Activated T-helper 17 cell treated with anti-CD3 and anti-CD28 coated beads, Interleukin-2, amount 50 U/mL, for 72 hours (primary cell): ENCODE measurements around the gene TCF12. TPM values are rescaled to one million over a fixed set of nuclear protein-coding genes. Genes with fewer than 3 reads are reported as not detected.
A peak's percentile ranks its signal among the peaks of the same experiment; 100 is the strongest.

Experiments
- ATAC-seq: fragments of 150-1000 bp; cut with Tn5 transposase; replicated peaks from 2 replicates; pipeline ENCODE4 v1.10.0; 2021; ENCODE audit warnings: mild to moderate bottlenecking, moderate library complexity
- H3K27ac Mint-ChIP-seq: one replicate; pipeline ENCODE4 v1.8.0; 2022; ENCODE audit warnings: mixed read lengths
- H3K27me3 Mint-ChIP-seq: one replicate; pipeline ENCODE4 v1.8.0; 2022; ENCODE audit warnings: mixed read lengths
- H3K36me3 Mint-ChIP-seq: one replicate; pipeline ENCODE4 v1.8.0; 2022; ENCODE audit warnings: low read depth, mild to moderate bottlenecking, mixed read lengths
- H3K4me1 Mint-ChIP-seq: one replicate; pipeline ENCODE4 v1.8.0; 2022; ENCODE audit warnings: mixed read lengths
- H3K4me3 Mint-ChIP-seq: one replicate; pipeline ENCODE4 v1.8.0; 2022; ENCODE audit warnings: mild to moderate bottlenecking, mixed read lengths
- H3K9me3 Mint-ChIP-seq: one replicate; pipeline ENCODE4 v1.8.0; 2022; ENCODE audit warnings: mixed read lengths
- total RNA-seq, 2 donors: library from RNA; stranded (reverse); gene quantifications; one replicate each; pipeline ENCODE4 v1.2.3, GENCODE V29; 2022

Gene TCF12
- total RNA-seq, 2 donors from 2014 or later, result 48.3 to 74.2 TPM

DNA sequence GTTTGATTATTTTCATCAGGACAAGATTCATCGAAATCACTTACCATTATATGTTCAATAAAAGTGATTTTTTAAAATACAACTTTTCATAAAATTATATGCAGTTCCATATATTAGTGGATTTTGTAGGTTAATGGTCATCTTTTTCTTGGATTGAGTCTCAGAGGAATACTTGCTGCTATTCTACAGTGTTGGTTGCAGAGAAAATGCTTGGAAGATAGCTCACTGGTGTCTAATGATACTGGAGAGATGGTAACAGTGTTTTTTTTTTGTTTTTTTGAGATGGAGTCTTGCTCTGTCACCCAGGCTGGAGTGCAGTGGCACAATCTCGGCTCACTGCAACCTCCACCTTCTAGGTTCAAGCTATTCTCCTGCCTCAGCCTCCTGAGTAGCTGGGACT lies 143.3 kb downstream of the TCF12 start:
- Mint-ChIP-seq H3K36me3 (peaks cover 20% of the 10 kb centered on the region), H3K27me3 (no peaks in the 10 kb centered on the region), H3K4me1 (peaks cover 14% of the 10 kb centered on the region), H3K27ac (no peak overlapping the region), H3K9me3 (no peaks in the 10 kb centered on the region), H3K4me3 (no peak overlapping the region)
- no peak for ATAC-seq

- Mint-ChIP-seq H3K4me1 (peaks cover 10% of the 10 kb centered on the region), H3K36me3 (peaks cover 20% of the 10 kb centered on the region), H3K27ac (no peak overlapping the region), H3K9me3 (no peaks in the 10 kb centered on the region), H3K27me3 (no peaks in the 10 kb centered on the region), H3K4me3 (no peak overlapping the region)
- ATAC-seq, result no peak
These were observed 145.6 kb downstream of the TCF12 start for GRCh38 chr15:57064033-57064432.

DNA sequence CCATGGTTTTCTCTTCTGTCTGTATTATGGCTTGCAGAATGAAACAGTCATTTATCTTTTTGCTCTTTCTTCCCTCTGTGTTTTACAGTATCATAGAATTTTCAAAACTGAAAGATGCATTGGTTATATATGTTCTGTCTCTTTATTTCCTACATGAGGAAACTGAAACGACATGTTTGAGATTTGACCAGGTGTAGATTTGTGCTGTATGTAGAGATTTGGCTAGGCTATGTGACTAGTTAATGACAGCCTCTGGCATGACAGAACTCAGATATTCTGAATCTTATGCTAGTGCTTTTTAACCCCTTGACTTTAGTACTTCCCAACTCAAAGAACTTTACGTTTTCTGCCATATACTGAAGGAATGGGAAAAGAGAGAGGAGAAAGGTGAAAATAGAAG lies 151.0 kb downstream of the TCF12 start:
- H3K36me3 Mint-ChIP-seq, result peaks cover 5% of the 10 kb centered on the region
- no peak overlapping the region for H3K4me3 Mint-ChIP-seq
- no peak for ATAC-seq
- H3K27ac Mint-ChIP-seq, result no peak overlapping the region
- no peaks in the 10 kb centered on the region for H3K9me3 Mint-ChIP-seq
- H3K4me1 Mint-ChIP-seq, result peaks cover 12% of the 10 kb centered on the region
- no peaks in the 10 kb centered on the region for H3K27me3 Mint-ChIP-seq

DNA sequence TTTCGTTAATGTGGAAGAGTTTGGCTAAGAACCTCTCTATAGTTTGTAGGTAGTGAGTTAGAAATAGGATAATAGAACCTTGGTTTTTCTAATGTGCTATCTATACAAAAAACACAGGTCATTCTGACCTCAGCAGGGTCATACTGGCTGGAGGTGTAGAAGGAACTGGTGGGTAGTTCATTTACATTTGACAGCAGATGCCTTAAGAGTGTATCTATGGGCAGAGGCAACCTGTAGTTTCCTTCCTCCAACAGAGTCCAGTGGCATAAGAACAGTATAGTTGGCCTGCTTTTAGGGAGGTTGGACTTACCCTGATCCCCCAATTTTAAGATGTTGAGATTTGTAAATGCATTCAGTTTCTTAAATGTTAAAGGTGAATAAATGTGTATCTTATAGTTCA lies 152.2 kb downstream of the TCF12 start:
- H3K9me3 Mint-ChIP-seq, result no peaks in the 10 kb centered on the region
- no peaks in the 10 kb centered on the region for H3K36me3 Mint-ChIP-seq
- H3K4me3 Mint-ChIP-seq, result no peak overlapping the region
- no peaks in the 10 kb centered on the region for H3K27me3 Mint-ChIP-seq
- H3K27ac Mint-ChIP-seq, result no peak overlapping the region
- ATAC-seq, result no peak
- peaks cover 12% of the 10 kb centered on the region for H3K4me1 Mint-ChIP-seq

- Mint-ChIP-seq H3K9me3 (no peaks in the 10 kb centered on the region), H3K4me3 (no peak overlapping the region), H3K36me3 (no peaks in the 10 kb centered on the region), H3K27ac (no peak overlapping the region), H3K4me1 (peaks cover 27% of the 10 kb centered on the region), H3K27me3 (no peaks in the 10 kb centered on the region)
- no peak for ATAC-seq
These were observed 161.0 kb downstream of the TCF12 start for GRCh38 chr15:57079446-57079845.

DNA sequence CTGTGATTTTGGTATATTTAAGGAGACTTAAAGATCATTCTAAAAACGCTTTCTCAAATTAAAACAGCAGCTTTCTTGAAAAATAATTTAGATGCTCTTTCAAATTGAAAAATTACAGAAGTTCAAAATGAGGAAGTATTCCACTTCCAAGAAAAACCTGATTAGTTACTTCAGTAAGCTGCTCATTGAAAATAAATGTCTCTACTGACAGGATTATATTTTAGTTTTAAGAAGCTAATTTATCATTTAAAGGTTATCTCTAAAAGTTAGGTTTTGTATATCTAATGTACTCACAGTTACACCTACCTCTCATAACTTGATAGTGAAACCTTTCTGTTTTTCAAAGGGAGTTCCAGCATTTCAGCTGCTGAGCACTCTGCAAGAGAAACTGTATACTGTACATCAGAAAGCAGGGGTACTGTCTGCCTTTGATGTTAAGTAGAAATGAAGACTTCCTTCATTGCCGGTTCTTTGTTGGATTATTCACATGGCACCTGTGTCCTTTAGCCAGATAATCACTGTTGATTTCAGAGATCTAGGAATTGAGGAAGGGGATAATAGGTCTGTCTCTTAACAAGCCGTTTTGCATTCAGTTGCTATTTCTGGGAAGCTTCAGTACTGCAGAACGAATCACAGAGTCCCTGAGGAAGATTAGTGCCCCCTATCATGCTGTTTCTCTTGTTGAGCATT lies 161.6 kb downstream of the TCF12 start:
- Mint-ChIP-seq H3K4me1 (peaks cover 27% of the 10 kb centered on the region), H3K27ac (no peak overlapping the region), H3K36me3 (no peaks in the 10 kb centered on the region), H3K27me3 (no peaks in the 10 kb centered on the region), H3K4me3 (no peak overlapping the region), H3K9me3 (no peaks in the 10 kb centered on the region)
- no peak for ATAC-seq

- peaks cover 22% of the 10 kb centered on the region for H3K4me1 Mint-ChIP-seq
- no peaks in the 10 kb centered on the region for H3K36me3 Mint-ChIP-seq
- H3K4me3 Mint-ChIP-seq, result no peak overlapping the region
- no peaks in the 10 kb centered on the region for H3K9me3 Mint-ChIP-seq
- no peak overlapping the region for H3K27ac Mint-ChIP-seq
- peak; percentile 21 for ATAC-seq
- H3K27me3 Mint-ChIP-seq, result no peaks in the 10 kb centered on the region
These were observed 163.7 kb downstream of the TCF12 start for GRCh38 chr15:57082054-57082728.

DNA sequence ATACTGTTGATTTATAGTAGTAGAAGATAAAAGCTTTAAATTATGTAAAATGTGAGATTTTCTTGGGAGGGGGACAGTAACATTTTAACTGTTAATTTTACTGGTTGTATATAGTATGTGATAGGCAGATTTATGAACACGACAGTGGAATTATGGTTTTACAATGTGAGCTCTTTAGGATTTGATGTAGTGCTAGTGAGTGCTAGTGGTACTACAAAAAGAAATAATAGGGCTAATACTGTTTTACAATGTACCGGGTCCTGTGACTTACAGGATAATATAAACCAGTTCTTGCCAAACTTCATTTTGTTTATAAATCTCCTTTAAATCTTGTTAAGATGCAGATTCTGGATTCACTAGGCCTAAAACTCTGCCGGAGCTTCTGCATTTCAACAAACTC lies 165.7 kb downstream of the TCF12 start:
- H3K9me3 Mint-ChIP-seq, result no peaks in the 10 kb centered on the region
- H3K4me1 Mint-ChIP-seq, result peaks cover 29% of the 10 kb centered on the region
- no peaks in the 10 kb centered on the region for H3K27me3 Mint-ChIP-seq
- H3K4me3 Mint-ChIP-seq, result no peak overlapping the region
- H3K36me3 Mint-ChIP-seq, result no peaks in the 10 kb centered on the region
- H3K27ac Mint-ChIP-seq, result no peak overlapping the region
- ATAC-seq, result no peak

- H3K27ac Mint-ChIP-seq, result no peak overlapping the region
- no peak overlapping the region for H3K4me3 Mint-ChIP-seq
- no peak for ATAC-seq
- H3K4me1 Mint-ChIP-seq, result peaks cover 22% of the 10 kb centered on the region
- no peaks in the 10 kb centered on the region for H3K27me3 Mint-ChIP-seq
- no peaks in the 10 kb centered on the region for H3K9me3 Mint-ChIP-seq
- H3K36me3 Mint-ChIP-seq, result no peaks in the 10 kb centered on the region
These were observed 166.8 kb downstream of the TCF12 start for GRCh38 chr15:57085267-57085666.

- Mint-ChIP-seq H3K27ac (no peak overlapping the region), H3K4me1 (peaks cover 13% of the 10 kb centered on the region), H3K36me3 (peaks cover 6% of the 10 kb centered on the region), H3K4me3 (no peak overlapping the region), H3K9me3 (no peaks in the 10 kb centered on the region), H3K27me3 (no peaks in the 10 kb centered on the region)
- no peak for ATAC-seq
These were observed 168.5 kb downstream of the TCF12 start for GRCh38 chr15:57086857-57087427.

DNA sequence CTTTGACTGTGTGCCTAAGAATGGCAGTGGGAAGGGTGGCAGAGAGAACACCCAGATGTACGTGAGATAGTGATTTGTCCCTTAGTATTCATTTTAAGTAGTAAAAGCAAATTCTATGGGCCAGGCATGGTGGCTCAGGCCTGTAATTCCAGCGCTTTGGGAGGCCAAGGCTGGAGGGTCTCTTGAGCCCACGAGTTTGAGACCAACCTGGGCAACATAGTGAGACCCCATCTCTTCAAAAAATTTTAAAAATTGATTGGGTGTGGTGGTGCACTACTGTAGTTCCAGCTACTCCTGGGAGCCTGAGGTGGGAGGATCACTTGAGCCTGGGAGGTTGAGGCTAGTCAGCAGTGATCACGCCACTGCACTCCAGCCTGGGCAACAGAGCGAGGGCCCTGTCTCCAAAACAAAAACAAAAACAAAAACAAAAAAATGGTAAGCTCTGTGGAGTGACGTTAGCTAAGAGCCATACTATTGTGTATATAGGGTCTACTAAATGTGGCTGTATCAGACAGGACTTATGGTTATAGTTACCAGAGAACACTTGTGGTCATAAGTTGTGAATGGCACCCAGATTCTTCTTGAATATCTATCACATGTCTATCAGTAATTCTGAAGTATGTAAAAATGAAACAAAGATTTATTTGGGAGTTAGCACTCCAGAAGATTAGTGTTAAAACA lies 171.5 kb downstream of the TCF12 start:
- H3K9me3 Mint-ChIP-seq, result no peaks in the 10 kb centered on the region
- H3K27ac Mint-ChIP-seq, result no peak overlapping the region
- no peak overlapping the region for H3K4me3 Mint-ChIP-seq
- peaks cover 8% of the 10 kb centered on the region for H3K4me1 Mint-ChIP-seq
- no peaks in the 10 kb centered on the region for H3K27me3 Mint-ChIP-seq
- peaks cover 34% of the 10 kb centered on the region for H3K36me3 Mint-ChIP-seq
- ATAC-seq, result no peak

- H3K27ac Mint-ChIP-seq, result no peak overlapping the region
- ATAC-seq, result no peak
These were observed 172.0 kb downstream of the TCF12 start for GRCh38 chr15:57090496-57090859.

GRCh38 chr15:57091636-57092035 lies 173.2 kb downstream of the TCF12 start:
- Mint-ChIP-seq H3K36me3 (peaks cover 34% of the 10 kb centered on the region), H3K27me3 (no peaks in the 10 kb centered on the region), H3K4me3 (no peak overlapping the region), H3K4me1 (peaks cover 8% of the 10 kb centered on the region), H3K27ac (no peak overlapping the region), H3K9me3 (no peaks in the 10 kb centered on the region)
- ATAC-seq, result no peak

More at GRCh38 chr15:57090496-57090859, 172.0 kb downstream of the TCF12 start:
- H3K27me3 Mint-ChIP-seq, result no peaks in the 10 kb centered on the region
- no peak overlapping the region for H3K4me3 Mint-ChIP-seq
- H3K36me3 Mint-ChIP-seq, result peaks cover 34% of the 10 kb centered on the region
- H3K9me3 Mint-ChIP-seq, result no peaks in the 10 kb centered on the region
- peaks cover 8% of the 10 kb centered on the region for H3K4me1 Mint-ChIP-seq

GRCh38 chr15:57092252-57092651 lies 173.8 kb downstream of the TCF12 start:
- H3K27ac Mint-ChIP-seq, result no peak overlapping the region
- no peak for ATAC-seq
- H3K4me1 Mint-ChIP-seq, result peaks cover 8% of the 10 kb centered on the region
- H3K9me3 Mint-ChIP-seq, result no peaks in the 10 kb centered on the region
- H3K27me3 Mint-ChIP-seq, result no peaks in the 10 kb centered on the region
- no peak overlapping the region for H3K4me3 Mint-ChIP-seq
- peaks cover 34% of the 10 kb centered on the region for H3K36me3 Mint-ChIP-seq
